Measurements from ENCODE around the gene OR5AU1. TPM values are rescaled to one million over a fixed set of nuclear protein-coding genes. Genes with fewer than 3 reads are reported as not detected.

Gene OR5AU1
- total RNA-seq, result not detected

DNA sequence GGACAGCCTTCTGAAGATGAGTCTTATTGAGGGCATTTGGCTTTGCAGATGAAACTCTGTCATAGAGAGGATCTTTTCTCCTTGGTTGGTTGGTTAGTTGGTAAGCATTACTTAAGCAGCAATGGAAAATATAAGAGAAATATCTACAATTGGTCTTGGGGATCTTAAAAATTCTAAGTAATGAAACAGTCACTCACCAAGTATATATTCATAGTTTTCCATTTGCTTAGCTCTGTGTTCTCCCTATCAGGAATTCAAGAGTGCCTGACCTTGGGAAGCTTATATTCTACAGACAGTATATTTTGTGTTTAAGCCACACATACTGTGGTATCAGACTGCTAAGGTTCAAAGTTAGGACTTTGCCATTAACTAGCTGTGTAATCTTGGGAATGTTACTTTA is at the start of gene OR5AU1:
Gene OR5AU1, minus strand, starts transcription at position 101 of the 400 bp plus-strand sequence. CDS start 191 bp downstream, outside the sequence.
- intact Hi-C loops (cut with DNase I), result no loop called here
- no peaks in the 10 kb centered on the region for H3K27me3 ChIP-seq
- no peak within 1 kb of the TSS for H3K4me3 ChIP-seq
- H3K27ac ChIP-seq, result no peak within 1 kb of the TSS
- TF ChIP-seq POLR2AphosphoS5 (IDR thresholded peaks at IDR 0.05; ENCODE audit: insufficient read depth in 1 of 2, low read depth in 1 of 2) (no peak), POLR2A (IDR thresholded peaks at IDR 0.05) (no peak)
- TF ChIP-seq, protein P1, sequence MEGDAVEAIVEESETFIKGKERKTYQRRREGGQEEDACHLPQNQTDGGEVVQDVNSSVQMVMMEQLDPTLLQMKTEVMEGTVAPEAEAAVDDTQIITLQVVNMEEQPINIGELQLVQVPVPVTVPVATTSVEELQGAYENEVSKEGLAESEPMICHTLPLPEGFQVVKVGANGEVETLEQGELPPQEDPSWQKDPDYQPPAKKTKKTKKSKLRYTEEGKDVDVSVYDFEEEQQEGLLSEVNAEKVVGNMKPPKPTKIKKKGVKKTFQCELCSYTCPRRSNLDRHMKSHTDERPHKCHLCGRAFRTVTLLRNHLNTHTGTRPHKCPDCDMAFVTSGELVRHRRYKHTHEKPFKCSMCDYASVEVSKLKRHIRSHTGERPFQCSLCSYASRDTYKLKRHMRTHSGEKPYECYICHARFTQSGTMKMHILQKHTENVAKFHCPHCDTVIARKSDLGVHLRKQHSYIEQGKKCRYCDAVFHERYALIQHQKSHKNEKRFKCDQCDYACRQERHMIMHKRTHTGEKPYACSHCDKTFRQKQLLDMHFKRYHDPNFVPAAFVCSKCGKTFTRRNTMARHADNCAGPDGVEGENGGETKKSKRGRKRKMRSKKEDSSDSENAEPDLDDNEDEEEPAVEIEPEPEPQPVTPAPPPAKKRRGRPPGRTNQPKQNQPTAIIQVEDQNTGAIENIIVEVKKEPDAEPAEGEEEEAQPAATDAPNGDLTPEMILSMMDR (IDR thresholded peaks at IDR 0.05), result no peak
- H3K4me1 ChIP-seq, result no peaks in the 10 kb centered on the region
- no peaks in the 10 kb centered on the region for H3K9me3 ChIP-seq
- H3K36me3 ChIP-seq, result no peaks in the 10 kb centered on the region
- DNase-seq (ENCODE audit: extremely low spot score in 2 of 2), result no peak

DNA sequence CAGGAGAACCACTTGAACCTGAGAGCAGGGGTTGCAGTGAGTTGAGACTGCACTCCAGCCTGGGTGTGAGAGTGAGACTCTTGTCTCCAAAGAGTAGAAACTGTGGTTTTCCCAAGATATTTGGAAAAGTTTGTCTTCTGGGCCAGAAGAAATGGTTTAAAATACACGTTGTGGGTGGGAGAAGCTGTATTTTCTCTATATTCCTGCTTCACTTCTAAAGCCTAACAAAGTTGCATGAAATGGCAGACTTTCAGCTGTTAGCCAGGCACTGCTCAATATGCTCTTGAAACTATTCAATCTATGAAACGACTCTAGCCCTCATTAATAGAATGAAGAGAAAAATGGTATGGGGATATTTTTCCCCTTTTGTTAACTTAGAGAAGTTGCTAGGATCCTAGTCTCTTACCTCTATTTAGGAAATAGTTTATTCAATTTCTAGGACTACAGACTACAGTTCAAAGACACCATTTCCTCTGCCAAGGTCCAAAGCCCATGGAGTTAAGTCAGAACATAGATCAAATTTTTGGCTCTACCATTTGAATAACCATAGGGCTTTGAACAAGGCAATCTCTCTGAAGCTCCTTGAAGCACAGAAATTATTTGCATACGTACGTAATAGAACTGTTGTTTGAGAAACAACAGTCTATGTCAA is 49.3 kb upstream of the OR5AU1 start:
- no peak overlapping the region for H3K4me3 ChIP-seq
- H3K27ac ChIP-seq, result no peak overlapping the region
- no peaks in the 10 kb centered on the region for H3K27me3 ChIP-seq
- H3K4me1 ChIP-seq, result no peaks in the 10 kb centered on the region
- TF ChIP-seq POLR2AphosphoS5 (IDR thresholded peaks at IDR 0.05; ENCODE audit: insufficient read depth in 1 of 2, low read depth in 1 of 2), result no peak
- no peak for TF ChIP-seq POLR2A (IDR thresholded peaks at IDR 0.05)
- TF ChIP-seq, protein P1 (IDR thresholded peaks at IDR 0.05), result no peak
- intact Hi-C loops (cut with DNase I), result no loop called here
- H3K36me3 ChIP-seq, result peaks cover 0 to 36% of the 10 kb centered on the region in 2 donors
- DNase-seq (ENCODE audit: extremely low spot score in 2 of 2), result no peak
- no peaks in the 10 kb centered on the region for H3K9me3 ChIP-seq

DNA sequence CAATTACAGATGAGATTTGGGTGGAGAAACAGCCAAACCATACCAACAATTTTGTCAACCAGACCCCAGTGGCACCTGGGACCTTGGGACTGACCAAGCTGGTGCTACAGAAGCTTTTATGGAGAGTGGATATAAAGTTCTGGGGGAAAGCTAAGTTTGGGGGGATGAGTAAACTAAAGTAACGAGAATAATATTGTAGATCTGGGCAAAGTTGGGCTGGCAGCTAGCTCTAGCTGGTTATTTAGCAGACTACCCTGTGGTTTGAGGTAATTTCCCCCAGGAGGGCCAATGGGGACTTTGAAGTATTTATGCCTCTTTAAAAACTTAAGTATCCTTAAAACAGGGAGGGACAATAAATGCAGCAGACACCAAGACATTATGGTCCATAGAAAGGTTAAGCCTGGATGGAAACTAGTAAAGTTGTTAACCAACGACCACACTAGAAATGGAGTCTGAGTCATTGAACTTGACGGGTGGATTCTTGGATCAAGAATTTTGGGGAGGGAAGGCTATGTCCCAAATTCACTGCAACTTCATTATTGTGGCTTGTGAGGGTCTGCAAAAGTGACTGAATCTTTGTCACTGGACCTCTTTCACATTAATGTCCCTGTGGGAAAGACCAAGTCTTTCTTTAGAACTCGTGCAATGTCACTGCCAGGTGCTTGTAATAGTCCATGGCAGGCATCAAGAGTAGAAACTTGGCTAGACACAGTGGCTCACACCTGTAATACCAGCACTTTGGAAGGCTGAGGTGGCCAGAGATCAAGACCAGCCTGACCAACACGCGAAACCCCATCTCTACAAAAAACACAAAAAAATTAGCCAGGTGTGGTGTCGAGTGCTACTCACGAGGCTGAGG is 48.5 kb upstream of the OR5AU1 start:
- intact Hi-C loops (cut with DNase I), result no loop called here
- peaks cover 0 to 29% of the 10 kb centered on the region in 2 donors for H3K36me3 ChIP-seq

DNA sequence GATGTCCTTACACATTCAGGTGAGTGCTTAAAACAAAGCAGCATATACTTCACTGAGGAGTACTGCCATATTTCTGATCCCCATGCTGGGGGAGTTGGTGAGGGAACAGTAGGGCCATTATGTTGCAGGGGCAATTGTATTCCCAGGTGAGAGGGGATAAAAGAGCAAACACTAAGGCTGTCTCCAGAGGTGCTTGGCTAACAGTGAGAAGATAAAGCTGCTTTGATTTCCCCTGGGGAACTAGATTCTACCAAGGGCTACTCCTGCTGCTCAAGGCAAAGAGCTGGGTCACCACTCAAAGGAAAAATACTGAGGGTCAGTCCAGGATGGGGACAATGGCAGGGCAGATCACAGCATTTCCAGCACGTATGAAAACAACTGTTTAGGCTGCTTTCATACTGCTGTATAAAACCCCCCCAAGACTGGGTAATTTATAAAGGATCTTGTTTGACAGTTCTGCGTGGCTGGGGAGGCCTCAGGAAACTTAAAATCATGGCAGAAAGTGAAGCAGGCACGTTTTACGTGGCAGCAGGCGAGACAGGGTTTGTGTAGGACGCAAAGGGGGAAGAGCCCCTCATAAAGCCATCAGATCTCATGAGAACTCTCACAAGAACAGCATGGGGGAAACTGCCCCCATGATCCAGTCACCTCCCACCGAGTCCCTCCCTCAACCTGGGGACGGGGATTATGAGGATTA is 47.8 kb upstream of the OR5AU1 start:
- no peak for DNase-seq (ENCODE audit: extremely low spot score in 2 of 2)
- intact Hi-C loops (cut with DNase I), result no loop called here
- Histone ChIP-seq H3K27ac (no peak overlapping the region), H3K4me3 (no peak overlapping the region), H3K27me3 (no peaks in the 10 kb centered on the region), H3K36me3 (peaks cover 0 to 21% of the 10 kb centered on the region in 2 donors), H3K9me3 (no peaks in the 10 kb centered on the region), H3K4me1 (no peaks in the 10 kb centered on the region)
- TF ChIP-seq, protein P1 (IDR thresholded peaks at IDR 0.05), result no peak

More for the DNA sequence above, 48.5 kb upstream of the OR5AU1 start:
- TF ChIP-seq, protein P1 (IDR thresholded peaks at IDR 0.05), result no peak
- TF ChIP-seq POLR2AphosphoS5 (IDR thresholded peaks at IDR 0.05; ENCODE audit: insufficient read depth in 1 of 2, low read depth in 1 of 2), result no peak
- TF ChIP-seq POLR2A (IDR thresholded peaks at IDR 0.05), result no peak
- no peak for DNase-seq (ENCODE audit: extremely low spot score in 2 of 2)
- Histone ChIP-seq H3K4me1 (no peaks in the 10 kb centered on the region), H3K9me3 (no peaks in the 10 kb centered on the region), H3K4me3 (no peak overlapping the region), H3K27ac (no peak overlapping the region), H3K27me3 (no peaks in the 10 kb centered on the region)

Data from vagina (tissue), 2 donors.